Peyer's patch (tissue), 4 donors: ENCODE measurements around the gene ECHDC1. TPM values are rescaled to one million over a fixed set of nuclear protein-coding genes. Genes with fewer than 3 reads are reported as not detected.

Experiments used
- DNase-seq, 3 donors: peaks; one replicate each; pipeline ENCODE4 v3.0.0-alpha.2; 2017 to 2019
- H3K27ac ChIP-seq, 4 donors: fragments of 200-600 bp; sonication (generic); one replicate each; pipeline ENCODE4 v1.5.1; 2016 to 2019
- H3K27me3 ChIP-seq, 2 donors: fragments of 200-600 bp; sonication (generic); one replicate each; pipeline ENCODE4 v1.5.1; 2019
- H3K36me3 ChIP-seq, 3 donors: fragments of 200-600 bp; sonication (generic); one replicate each; pipeline ENCODE4 v1.5.1; 2016 to 2019
- H3K4me1 ChIP-seq, 4 donors: fragments of 200-600 bp; sonication (generic); one replicate each; pipeline ENCODE4 v1.5.1; 2016 to 2019
- H3K4me3 ChIP-seq, 4 donors: fragments of 200-600 bp; sonication (generic); 1 replicate in 3 of 4; 2 replicates in 1 of 4; pipeline ENCODE4 v1.5.1; 2016 to 2019; ENCODE audit warnings: mild to moderate bottlenecking in 1 of 4
- H3K9me3 ChIP-seq, 4 donors: fragments of 200-600 bp; sonication (generic); one replicate each; pipeline ENCODE4 v1.5.1; 2016 to 2019; ENCODE audit warnings: mild to moderate bottlenecking in 1 of 4
- CTCF ChIP-seq, 6 experiments: fragments of 450-650 bp in 4 of 6; fragments of 200-600 bp in 2 of 6; sonication (generic) in 1 of 6; IDR thresholded peaks; one replicate each; pipeline ENCODE4 v1.5.1; 2017 to 2019; ENCODE audit warnings: antibody characterized with exemption in 6 of 6, mild to moderate bottlenecking in 3 of 6, moderate library complexity in 1 of 6
- POLR2A ChIP-seq, 2 donors: fragments of 450-650 bp; IDR thresholded peaks; one replicate each; pipeline ENCODE4 v1.5.1; 2017; ENCODE audit warnings: antibody characterized with exemption in 2 of 2, mild to moderate bottlenecking in 2 of 2, moderate library complexity in 2 of 2
- total RNA-seq, 4 donors: library from RNA; depleted of rRNA; stranded (reverse); fragments of >200 nt; gene quantifications; one replicate each; pipeline ENCODE4 v1.1.0, GENCODE V29; 2016

The ECHDC1 gene
- total RNA-seq, 4 donors from 2014 or later = 48.9 to 71.8 (median 60.0) TPM

- no peak for DNase-seq
- no peaks in the 10 kb centered on the region for H3K9me3 ChIP-seq
- no peak overlapping the region for H3K27ac ChIP-seq
- H3K4me3 ChIP-seq = no peak overlapping the region
- no peaks in the 10 kb centered on the region for H3K4me1 ChIP-seq
- no peaks in the 10 kb centered on the region for H3K36me3 ChIP-seq
- H3K27me3 ChIP-seq = no peaks in the 10 kb centered on the region
- TF ChIP-seq CTCF (IDR thresholded peaks at IDR 0.05) (no peak), POLR2A (IDR thresholded peaks at IDR 0.05) (no peak)
Measured at GRCh38 chr6:127383988-127384387, 40.6 kb upstream of the ECHDC1 start.

GRCh38 chr6:127382413-127382812 is 39.0 kb upstream of the ECHDC1 start:
- H3K27me3 ChIP-seq = no peaks in the 10 kb centered on the region
- H3K27ac ChIP-seq = no peak overlapping the region
- TF ChIP-seq CTCF (IDR thresholded peaks at IDR 0.05) (no peak), POLR2A (IDR thresholded peaks at IDR 0.05) (no peak)
- no peaks in the 10 kb centered on the region for H3K36me3 ChIP-seq
- no peaks in the 10 kb centered on the region for H3K4me1 ChIP-seq
- no peak overlapping the region for H3K4me3 ChIP-seq
- no peak for DNase-seq
- no peaks in the 10 kb centered on the region for H3K9me3 ChIP-seq

GRCh38 chr6:127381384-127381783 is 38.0 kb upstream of the ECHDC1 start:
- Histone ChIP-seq H3K4me1 (no peaks in the 10 kb centered on the region), H3K27me3 (no peaks in the 10 kb centered on the region), H3K4me3 (no peak overlapping the region), H3K36me3 (no peaks in the 10 kb centered on the region), H3K27ac (no peak overlapping the region), H3K9me3 (no peaks in the 10 kb centered on the region)
- TF ChIP-seq POLR2A (IDR thresholded peaks at IDR 0.05) = no peak
- TF ChIP-seq CTCF (IDR thresholded peaks at IDR 0.05) = no peak
- DNase-seq = no peak

GRCh38 chr6:127376685-127377084 is 33.3 kb upstream of the ECHDC1 start:
- H3K4me1 ChIP-seq = no peaks in the 10 kb centered on the region
- TF ChIP-seq CTCF (IDR thresholded peaks at IDR 0.05) = no peak
- TF ChIP-seq POLR2A (IDR thresholded peaks at IDR 0.05) = no peak
- no peaks in the 10 kb centered on the region for H3K9me3 ChIP-seq
- H3K4me3 ChIP-seq = no peak overlapping the region
- no peaks in the 10 kb centered on the region for H3K36me3 ChIP-seq
- no peak for DNase-seq
- no peak overlapping the region for H3K27ac ChIP-seq
- no peaks in the 10 kb centered on the region for H3K27me3 ChIP-seq

- H3K27me3 ChIP-seq = no peaks in the 10 kb centered on the region
- TF ChIP-seq CTCF (IDR thresholded peaks at IDR 0.05) = no peak
- no peak for TF ChIP-seq POLR2A (IDR thresholded peaks at IDR 0.05)
- no peaks in the 10 kb centered on the region for H3K4me1 ChIP-seq
- H3K36me3 ChIP-seq = no peaks in the 10 kb centered on the region
- H3K4me3 ChIP-seq = no peak overlapping the region
- no peak overlapping the region for H3K27ac ChIP-seq
- DNase-seq = no peak
- no peaks in the 10 kb centered on the region for H3K9me3 ChIP-seq
Measured at GRCh38 chr6:127367023-127367375, 23.6 kb upstream of the ECHDC1 start.
